OCI-LY7 (cell line): Measurements from ENCODE around the gene SLC35F2.

Experiments
- CTCF ChIP-seq: fragments of 200-600 bp; sonication (generic); conservative IDR thresholded peaks from 2 replicates; pipeline ENCODE4 v1.5.1; 2014; ENCODE audit warnings: mild to moderate bottlenecking, antibody characterized with exemption, low read length, moderate library complexity, mixed read lengths
- EZH2phosphoT487 ChIP-seq: fragments of 200-600 bp; sonication (generic); IDR thresholded peaks from 2 replicates; pipeline ENCODE4 v1.6.1; 2018; ENCODE audit warnings: low read depth, borderline replicate concordance, mild to moderate bottlenecking, mixed run types, antibody characterized with exemption, low read length, moderate library complexity, mixed read lengths

DNA sequence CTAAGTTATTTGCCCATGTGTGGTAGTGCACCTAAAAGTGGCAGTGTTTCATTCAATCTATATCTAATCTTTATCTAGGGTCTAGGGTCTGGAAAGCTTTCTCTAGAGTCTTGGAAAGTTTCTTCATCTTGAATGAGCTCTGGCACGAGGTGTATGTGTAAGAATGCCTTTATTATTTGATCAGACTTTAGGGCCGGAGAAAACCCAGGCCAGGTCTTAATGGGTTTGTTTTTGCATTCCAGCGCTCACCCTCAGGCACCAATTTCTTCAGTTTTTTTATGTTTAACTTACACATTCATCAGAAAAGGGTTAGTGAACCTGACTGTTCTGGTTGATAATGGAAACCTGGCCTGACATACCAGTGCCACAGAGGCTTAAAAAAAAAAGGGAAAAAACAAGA, 78.5 kb downstream of the SLC35F2 start:
- TF ChIP-seq CTCF, result no peak
- no peak for TF ChIP-seq EZH2phosphoT487
